Transverse colon (tissue), 4 donors: Measurements from ENCODE around the gene DRD3.

Experiments
- CTCF ChIP-seq, 5 experiments: fragments of 200-600 bp in 3 of 5; fragments of 450-650 bp in 2 of 5; sonication (generic) in 3 of 5; IDR thresholded peaks; 1 replicate in 2 of 5; 2 replicates in 3 of 5; pipeline ENCODE4 v1.5.1; 2016 to 2017; ENCODE audit warnings: antibody characterized with exemption in 5 of 5, inconsistent platforms in 3 of 5, mild to moderate bottlenecking in 2 of 5, moderate library complexity in 1 of 5
- POLR2AphosphoS5 ChIP-seq, 3 donors: sonication (generic); formaldehyde crosslinking; IDR thresholded peaks; one replicate each; pipeline ENCODE4 v1.6.1; 2016; ENCODE audit warnings: antibody characterized with exemption in 3 of 3

GRCh38 chr3:114115143-114115542 is 63.7 kb downstream of the DRD3 start:
- TF ChIP-seq CTCF (IDR thresholded peaks at IDR 0.05) (no peak), POLR2AphosphoS5 (IDR thresholded peaks at IDR 0.05) (no peak)
